Measurements from ENCODE around the gene SORBS1.

SORBS1 gene

DNA sequence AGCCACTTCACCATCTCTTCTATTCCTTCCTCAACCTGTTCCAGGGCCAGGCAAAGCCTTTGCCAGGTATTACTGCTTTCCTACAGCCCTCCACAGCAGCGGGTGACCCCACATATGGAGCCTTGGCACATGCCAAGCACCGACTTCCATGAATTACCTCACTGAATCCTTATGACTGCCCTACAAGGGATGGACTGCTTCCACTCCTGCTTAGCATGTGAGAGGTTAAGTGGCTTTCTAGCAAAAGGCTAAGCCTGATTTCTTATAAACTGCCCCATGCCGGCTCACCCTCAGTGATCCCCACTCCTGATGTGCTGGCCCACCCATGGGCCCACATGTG lies 226.4 kb downstream of the SORBS1 start:
- no peak for DNase-seq

DNA sequence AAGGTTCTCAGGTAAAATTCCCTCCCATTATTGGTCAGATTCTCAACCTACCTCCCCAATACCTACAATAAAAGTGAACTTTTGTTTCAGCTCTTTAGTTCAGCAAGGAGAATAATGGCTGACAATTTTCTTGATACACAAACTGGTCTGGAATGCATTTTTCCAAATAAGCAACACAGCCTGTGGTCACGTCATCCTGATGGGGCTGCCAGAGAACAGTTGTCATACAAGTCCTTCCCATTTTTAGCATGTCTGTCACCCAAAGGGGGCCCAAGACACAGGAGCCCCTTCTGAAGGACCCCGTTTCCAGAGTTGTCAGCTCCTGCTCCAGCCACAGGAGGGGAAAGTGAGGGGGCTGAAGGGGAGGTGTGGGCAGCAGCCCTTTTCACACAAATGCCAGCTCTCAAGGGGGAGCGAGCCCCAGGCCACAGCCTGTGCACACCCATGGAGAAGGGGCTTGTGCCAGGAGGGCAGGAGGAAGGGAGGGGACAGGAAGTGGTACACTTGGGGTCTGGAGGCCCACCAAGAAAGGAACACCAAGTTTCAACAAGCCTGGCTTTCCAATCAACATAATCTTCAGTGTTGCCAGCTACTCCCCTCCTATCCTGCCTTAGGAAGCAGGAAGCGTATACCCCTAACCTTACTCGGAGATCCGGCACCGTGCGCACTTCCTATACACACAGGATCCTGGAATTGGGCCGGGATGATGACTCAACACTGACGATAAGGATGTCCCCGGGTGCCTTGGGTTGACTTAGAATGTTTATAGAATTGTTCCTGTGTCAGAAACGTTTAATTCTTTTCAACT lies 227.0 kb downstream of the SORBS1 start:
- DNase-seq, result no peak

DNA sequence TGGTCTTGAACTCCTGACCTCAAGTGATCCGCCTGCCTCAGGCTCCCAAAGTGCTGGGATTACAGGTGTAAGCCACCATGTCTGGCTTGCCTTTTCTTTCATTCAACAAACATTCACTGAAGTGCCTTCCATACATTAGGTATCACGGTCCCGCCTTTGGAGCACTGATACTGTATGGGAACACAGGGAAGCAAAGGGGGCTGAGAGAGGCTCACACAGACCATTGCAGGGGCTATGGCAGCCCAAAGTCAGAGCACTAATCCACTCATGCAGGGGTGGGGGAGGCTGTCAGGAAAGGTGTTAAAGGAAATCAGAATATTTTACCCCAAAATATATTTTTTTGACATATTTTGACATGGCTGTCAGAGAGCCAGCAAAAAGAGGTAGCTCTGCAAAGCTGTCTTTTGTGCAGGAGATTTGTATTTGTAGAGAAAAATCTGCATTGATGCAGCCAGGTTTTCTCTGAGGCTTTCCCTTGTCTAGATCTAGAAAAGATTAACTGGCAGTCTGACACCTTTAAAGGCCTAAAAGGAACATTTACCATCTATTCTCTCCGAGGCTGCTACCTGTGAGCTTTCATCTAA lies 228.4 kb downstream of the SORBS1 start:
- DNase-seq, result no peak

GRCh38 chr10:95331596-95332130 lies 229.5 kb downstream of the SORBS1 start:
- DNase-seq, result no peak

DNA sequence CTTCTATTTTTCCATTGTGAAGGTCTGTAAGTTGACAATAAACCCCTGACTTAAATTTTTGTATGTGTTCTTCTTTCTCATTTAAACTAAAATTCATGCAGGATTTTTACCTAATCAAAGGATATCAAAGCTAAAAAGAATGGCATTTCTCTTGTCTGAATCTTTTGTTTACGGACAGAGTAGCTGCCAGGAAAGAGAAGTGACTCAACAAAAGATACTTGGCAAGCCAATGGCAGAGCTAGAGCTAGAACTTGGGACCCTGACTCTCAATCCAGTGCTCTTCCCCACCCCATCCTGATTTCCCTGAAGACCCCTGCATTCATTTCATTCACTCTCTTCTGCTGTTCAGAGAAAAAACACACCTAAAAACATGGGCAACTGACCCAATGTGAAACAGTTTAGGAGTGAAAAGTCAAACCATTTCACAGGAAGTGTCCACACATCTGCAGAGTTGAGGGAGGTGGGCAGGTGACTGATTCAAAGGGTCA lies 230.2 kb downstream of the SORBS1 start:
- DNase-seq, result no peak

GRCh38 chr10:95329296-95329695 lies 231.9 kb downstream of the SORBS1 start:
- DNase-seq, result no peak

GRCh38 chr10:95328013-95328412 lies 233.2 kb downstream of the SORBS1 start:
- DNase-seq, result no peak

DNA sequence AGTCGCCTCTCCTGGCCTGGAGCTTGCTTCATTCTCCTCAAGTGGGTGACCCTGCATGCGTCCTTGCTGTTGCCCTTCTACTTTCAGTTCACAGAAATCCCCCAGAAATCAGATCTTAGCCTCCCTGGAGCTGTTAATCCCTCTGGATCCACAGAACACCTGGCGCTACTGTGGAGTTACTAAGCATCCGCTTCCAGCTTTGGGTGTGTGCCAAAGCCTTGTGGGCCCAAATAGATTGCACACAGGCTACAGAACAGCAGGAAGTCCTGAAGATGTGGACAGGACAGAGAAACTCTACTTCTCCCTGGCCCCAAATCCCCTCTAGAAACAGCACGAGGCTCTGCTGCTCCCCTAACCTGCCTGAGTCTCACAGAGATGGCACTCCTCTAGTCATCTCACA lies 233.8 kb downstream of the SORBS1 start:
- DNase-seq, result peak; percentile 81

- DNase-seq, result no peak
Measured at GRCh38 chr10:95326396-95326795, 234.8 kb downstream of the SORBS1 start.

GRCh38 chr10:95325863-95326262 lies 235.3 kb downstream of the SORBS1 start:
- DNase-seq, result no peak

DNA sequence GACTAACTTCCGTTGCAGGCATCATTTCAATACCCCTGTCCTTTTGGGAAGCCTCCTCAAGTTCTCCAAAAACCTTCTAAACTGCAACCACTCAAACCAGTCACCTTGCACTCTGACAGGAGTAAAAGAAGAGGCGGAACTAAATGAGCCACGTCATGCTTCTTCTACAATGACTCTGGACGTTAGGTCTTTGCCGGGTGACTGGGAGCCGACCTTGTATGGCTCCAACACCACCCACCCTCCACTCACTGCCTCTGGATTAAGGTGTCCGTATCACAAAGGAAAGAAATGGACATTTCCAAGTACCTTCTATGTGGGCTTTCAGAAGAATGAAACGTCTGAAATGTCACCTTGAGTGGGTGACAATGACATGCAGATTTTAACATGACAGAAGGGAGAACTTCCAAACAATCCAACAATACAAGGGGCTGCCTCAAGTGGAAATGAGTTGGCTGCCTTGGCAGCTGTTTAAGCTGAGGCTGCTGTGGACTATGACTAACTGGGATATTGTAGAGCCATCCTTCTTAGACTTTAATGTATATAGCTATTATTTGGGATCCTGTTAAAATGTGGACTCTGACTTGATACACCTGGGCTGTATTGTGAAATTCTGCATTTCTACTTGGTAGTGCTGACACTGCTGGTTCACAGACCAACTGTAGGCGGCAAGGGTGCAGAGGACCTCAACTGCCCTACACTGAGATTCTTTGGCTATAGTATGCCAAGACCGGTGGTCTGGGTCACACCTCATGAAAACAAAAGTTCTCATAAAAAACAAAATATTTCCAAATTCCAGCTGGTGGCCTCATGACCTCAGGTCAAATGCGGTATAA lies 236.5 kb downstream of the SORBS1 start:
- DNase-seq, result no peak

GRCh38 chr10:95321554-95322301 lies 239.4 kb downstream of the SORBS1 start:
- no peak for DNase-seq

DNA sequence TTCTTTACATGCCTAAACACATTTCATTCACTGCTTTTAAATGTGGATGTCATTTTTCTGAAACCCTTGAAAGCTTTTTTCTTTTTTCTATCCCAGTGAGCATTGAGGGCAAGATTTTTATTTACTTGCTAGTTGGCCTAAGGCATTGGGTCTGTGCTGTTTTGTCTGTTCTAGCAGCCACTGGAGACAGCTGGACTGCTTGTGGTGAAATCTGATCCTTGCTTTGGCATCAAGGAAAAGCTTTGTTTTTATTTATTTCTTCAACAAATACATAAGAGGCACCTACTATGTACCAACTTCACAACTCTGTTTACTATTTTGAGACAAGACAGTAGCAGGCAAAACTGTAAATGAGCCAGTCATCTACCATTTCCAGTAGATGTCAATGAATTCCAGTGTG lies 241.9 kb downstream of the SORBS1 start:
- DNase-seq, result no peak

GRCh38 chr10:95315509-95315908 lies 245.7 kb downstream of the SORBS1 start:
- DNase-seq, result no peak

- no peak for DNase-seq
Measured at GRCh38 chr10:95314192-95314918, 246.8 kb downstream of the SORBS1 start.

- DNase-seq, result no peak
Measured at GRCh38 chr10:95312986-95313495, 248.1 kb downstream of the SORBS1 start.

DNA sequence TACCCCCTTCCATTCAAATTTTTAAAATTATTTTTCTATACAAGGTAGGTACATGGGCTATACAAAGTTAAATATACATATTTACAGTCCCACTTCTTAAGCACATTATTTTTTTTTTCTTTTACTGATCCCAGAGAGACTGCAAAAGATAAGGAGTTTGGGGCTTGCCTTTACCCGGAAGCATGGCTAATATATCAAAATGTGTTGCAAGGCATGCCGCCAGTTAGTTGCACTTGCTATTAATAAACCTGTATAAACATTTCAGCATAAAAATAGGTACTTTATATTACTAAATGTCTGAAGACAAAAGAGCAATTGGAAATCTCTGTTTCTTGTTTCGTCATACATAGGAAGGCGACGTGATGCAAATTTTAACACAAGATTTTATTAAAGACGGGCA lies 248.9 kb downstream of the SORBS1 start:
- no peak for DNase-seq

GRCh38 chr10:95309958-95310357 lies 251.2 kb downstream of the SORBS1 start:
- DNase-seq, result no peak

DNA sequence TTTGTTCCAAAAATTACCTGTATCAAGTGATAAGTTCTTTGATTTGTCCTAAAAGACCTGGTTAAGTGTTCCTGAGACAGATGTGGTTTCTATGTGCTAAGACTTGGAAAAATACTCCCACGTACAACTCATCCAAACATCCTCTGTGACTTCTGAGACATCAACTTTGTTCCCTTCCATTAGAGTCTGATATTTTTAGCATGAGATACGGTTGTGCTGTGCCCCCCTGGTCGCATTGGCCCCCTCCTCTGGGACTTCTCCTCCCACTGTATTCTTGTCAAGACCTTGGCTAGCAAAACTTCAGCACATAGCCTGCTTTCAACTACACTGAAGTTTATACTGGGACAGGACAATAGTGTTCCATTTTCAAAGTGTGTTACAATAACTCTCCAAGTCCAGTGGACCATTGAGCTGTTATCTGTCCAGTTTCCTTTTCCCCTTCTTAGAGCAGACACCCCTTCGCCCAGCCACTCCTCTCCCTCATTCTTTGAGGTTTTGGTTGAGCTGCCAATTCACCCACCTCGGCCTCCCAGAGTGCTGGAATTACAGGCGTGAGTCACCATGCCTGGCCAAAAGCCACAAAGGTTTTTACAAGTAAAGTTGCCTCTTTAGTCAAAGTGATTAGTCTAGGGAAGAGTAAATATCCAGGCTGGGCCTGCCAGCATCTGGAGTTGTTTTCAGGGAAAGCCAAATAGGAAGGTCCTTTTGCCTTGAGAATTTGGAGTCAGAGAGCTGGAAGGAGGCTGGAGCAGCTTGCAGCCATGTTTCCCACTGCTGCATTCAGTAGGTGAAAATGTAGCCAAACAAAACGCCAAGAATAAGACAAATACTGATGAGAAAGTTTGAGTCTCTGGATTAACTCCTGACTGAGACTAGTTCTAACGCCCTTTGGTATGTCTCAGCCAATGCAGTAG lies 252.5 kb downstream of the SORBS1 start:
- no peak for DNase-seq

DNA sequence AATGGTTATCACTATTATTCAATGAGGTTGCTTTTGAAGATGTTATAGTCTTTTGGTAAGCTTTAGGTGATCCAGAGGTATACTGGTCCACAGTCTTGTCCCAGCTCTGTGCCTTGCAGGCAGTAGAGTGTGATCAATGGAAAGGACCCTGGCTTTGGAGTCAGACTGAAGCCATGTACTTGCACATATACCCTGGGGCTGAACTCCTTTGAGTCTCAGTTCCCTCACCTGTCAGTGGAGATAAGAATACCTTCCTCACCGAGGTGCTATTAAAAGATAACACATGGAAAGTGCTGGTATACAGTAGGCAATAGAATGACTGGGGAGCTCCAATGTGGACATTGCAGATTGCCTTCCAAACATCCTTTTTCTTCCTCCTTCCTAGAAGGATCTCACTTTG lies 254.3 kb downstream of the SORBS1 start:
- DNase-seq, result no peak

- no peak for DNase-seq
Measured at GRCh38 chr10:95306318-95306650, 254.9 kb downstream of the SORBS1 start.

Measured in NCI-H1105 treated with DMSO at 0.1 percent for 48 hours (cell line).